Activated naive CD8-positive, alpha-beta T cell (primary cell): ENCODE measurements around the gene CDH23.

Source experiments
- H3K27ac Mint-ChIP-seq: one replicate; pipeline ENCODE4 v1.8.0; 2021; ENCODE audit warnings: mixed read lengths
- H3K27me3 Mint-ChIP-seq: one replicate; pipeline ENCODE4 v1.8.0; 2021; ENCODE audit warnings: mixed read lengths
- H3K36me3 Mint-ChIP-seq: one replicate; pipeline ENCODE4 v1.8.0; 2021; ENCODE audit warnings: mixed read lengths
- H3K4me1 Mint-ChIP-seq: one replicate; pipeline ENCODE4 v1.8.0; 2021; ENCODE audit warnings: low read depth, mixed read lengths
- H3K4me3 Mint-ChIP-seq: one replicate; pipeline ENCODE4 v1.8.0; 2021; ENCODE audit warnings: mild to moderate bottlenecking, mixed read lengths
- H3K9me3 Mint-ChIP-seq: one replicate; pipeline ENCODE4 v1.8.0; 2021; ENCODE audit warnings: low read depth, mixed read lengths

The CDH23 gene

DNA sequence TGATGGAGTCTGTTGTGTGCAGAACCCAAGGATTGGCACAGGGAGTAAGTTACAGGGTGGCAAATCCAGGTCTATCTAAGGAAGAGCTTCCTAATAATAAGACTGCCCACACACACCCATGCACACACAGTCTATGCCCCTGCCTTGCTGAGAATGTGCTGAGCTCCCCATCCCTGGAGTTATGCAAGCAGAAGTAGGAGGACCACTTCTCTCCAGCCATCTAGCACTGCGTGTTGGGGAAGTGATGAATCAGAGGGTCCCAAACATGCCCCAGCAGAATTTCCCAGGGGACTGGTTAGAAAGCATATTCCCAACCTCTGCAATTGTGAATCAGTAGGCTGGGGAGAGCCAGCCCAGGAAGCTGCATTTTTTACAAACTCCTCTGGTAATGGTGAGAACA, 117.2 kb downstream of the CDH23 start:
- no peaks in the 10 kb centered on the region for H3K27me3 Mint-ChIP-seq
- H3K36me3 Mint-ChIP-seq = no peaks in the 10 kb centered on the region
- H3K27ac Mint-ChIP-seq = no peak overlapping the region
- no peaks in the 10 kb centered on the region for H3K9me3 Mint-ChIP-seq
- H3K4me1 Mint-ChIP-seq = no peaks in the 10 kb centered on the region
- no peak overlapping the region for H3K4me3 Mint-ChIP-seq

DNA sequence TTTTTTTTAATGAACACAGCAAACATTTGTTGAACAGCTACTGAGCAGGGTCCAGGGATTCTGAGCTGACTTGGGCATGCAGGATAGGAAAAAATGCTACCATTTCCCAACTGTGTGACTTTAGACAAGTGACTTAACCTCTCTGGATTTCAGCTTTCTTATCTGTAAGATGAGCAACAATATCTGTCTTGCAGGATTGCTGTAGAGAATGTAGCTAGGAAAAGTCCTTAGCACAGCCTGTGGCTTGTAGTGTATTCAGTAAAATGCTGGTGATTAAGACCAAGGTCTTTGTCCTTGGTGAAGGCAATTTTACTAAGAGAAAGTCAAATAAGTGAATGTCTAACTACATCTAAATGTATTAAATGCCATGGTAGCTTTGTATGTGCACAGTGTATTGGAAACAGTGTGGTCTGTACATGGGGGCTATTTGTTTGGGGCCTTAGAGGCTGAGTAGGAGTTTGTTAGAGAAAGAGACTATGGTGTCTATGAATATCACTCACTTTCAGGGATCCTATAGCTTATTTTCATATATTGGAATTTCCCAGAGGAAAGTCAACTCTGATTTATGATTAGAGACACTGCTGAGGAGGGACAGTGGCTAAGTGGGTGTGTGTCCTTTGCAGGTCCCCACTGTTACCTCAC, 118.9 kb downstream of the CDH23 start:
- H3K27me3 Mint-ChIP-seq = no peaks in the 10 kb centered on the region
- no peaks in the 10 kb centered on the region for H3K4me1 Mint-ChIP-seq
- H3K27ac Mint-ChIP-seq = no peak overlapping the region
- no peaks in the 10 kb centered on the region for H3K9me3 Mint-ChIP-seq
- no peaks in the 10 kb centered on the region for H3K36me3 Mint-ChIP-seq
- H3K4me3 Mint-ChIP-seq = no peak overlapping the region

DNA sequence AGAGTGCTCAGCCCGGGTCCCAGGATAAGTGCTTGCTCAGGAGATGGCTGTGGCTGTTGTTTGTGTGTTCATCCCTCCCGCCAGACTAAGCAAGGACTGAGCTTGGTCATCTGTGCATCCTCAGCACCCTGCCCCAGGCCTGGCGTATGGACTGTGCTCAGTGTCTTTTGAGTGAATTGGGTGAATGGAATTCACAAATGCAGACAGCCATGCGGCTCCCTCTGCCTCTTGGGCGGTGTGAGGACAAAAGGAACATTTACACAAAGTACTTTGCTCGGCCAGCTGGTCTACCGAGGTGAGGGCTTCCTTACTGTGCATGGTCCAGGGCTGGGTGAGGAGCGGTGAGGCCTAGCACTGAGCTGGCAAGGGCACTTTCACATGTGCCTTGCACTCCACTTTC, 120.2 kb downstream of the CDH23 start:
- H3K4me1 Mint-ChIP-seq = no peaks in the 10 kb centered on the region

DNA sequence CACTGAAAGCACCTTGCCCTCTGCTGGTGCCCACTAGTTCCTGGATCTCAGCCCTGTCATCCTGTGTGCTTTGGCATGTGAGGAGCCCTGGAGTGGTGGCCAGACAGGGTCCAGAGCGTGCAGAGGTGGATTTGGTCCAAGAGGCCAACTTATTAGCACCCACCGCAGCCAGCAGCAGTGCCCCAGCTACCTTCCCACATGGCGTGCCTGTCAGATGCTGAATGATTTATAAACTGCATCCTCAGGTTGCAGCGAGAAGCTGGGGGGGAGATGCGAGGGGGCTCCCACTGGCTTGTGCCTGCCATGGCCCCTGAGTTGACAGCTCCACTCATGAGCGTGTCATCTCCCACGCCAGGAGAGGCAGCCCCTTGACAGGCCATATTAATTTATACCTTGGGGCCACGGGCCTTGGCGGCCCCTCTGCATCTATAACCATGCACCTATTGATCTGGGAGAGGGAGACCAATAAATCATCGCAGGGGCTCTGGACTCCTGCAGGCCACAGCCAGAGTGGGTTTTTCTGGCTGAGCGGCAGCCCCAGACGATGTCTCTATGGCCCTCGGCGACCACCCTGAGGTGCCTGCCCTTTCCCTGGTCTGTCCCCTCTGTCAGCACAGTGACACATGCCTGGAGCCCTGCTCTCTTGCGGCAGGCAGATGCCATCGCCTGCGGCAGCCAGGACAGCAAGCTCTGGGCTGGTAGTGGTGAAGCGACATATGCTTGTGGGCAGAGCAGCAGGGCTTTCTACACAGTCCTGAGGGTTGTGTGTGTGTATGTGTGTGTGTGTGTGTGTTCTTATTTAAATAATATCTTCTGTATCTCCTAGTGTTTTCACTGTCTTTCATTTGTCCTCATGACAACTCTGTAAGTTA, 120.8 kb downstream of the CDH23 start:
- H3K27me3 Mint-ChIP-seq = peaks cover 3% of the 10 kb centered on the region
- no peaks in the 10 kb centered on the region for H3K9me3 Mint-ChIP-seq
- no peak overlapping the region for H3K27ac Mint-ChIP-seq
- no peak overlapping the region for H3K4me3 Mint-ChIP-seq
- no peaks in the 10 kb centered on the region for H3K36me3 Mint-ChIP-seq
- H3K4me1 Mint-ChIP-seq = no peaks in the 10 kb centered on the region

More for the DNA sequence above, 120.2 kb downstream of the CDH23 start:
- no peaks in the 10 kb centered on the region for H3K9me3 Mint-ChIP-seq
- H3K27ac Mint-ChIP-seq = no peak overlapping the region
- no peaks in the 10 kb centered on the region for H3K36me3 Mint-ChIP-seq
- H3K27me3 Mint-ChIP-seq = peaks cover 3% of the 10 kb centered on the region
- no peak overlapping the region for H3K4me3 Mint-ChIP-seq

DNA sequence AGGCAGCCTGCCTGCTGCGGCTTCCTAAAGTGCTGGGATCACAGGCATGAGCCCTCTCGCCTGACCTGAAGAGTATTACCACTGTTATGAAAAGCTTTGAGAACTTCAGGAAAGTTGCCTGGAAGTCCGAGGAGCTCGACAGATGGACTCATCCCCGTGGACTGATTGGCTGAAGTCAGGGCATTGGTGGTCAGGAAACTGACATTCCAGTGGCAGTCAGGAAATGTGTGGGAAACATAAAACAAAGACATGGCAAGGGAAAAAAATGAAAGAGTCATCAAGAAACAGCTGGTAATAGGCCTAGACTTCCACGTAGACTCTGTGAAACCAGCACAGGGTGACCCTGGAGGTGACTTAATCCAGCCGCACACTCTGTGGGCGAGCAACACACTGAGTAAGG, 123.3 kb downstream of the CDH23 start:
- Mint-ChIP-seq H3K36me3 (no peaks in the 10 kb centered on the region), H3K27me3 (peaks cover 5% of the 10 kb centered on the region), H3K4me1 (no peaks in the 10 kb centered on the region), H3K27ac (no peak overlapping the region), H3K9me3 (no peaks in the 10 kb centered on the region), H3K4me3 (no peak overlapping the region)

DNA sequence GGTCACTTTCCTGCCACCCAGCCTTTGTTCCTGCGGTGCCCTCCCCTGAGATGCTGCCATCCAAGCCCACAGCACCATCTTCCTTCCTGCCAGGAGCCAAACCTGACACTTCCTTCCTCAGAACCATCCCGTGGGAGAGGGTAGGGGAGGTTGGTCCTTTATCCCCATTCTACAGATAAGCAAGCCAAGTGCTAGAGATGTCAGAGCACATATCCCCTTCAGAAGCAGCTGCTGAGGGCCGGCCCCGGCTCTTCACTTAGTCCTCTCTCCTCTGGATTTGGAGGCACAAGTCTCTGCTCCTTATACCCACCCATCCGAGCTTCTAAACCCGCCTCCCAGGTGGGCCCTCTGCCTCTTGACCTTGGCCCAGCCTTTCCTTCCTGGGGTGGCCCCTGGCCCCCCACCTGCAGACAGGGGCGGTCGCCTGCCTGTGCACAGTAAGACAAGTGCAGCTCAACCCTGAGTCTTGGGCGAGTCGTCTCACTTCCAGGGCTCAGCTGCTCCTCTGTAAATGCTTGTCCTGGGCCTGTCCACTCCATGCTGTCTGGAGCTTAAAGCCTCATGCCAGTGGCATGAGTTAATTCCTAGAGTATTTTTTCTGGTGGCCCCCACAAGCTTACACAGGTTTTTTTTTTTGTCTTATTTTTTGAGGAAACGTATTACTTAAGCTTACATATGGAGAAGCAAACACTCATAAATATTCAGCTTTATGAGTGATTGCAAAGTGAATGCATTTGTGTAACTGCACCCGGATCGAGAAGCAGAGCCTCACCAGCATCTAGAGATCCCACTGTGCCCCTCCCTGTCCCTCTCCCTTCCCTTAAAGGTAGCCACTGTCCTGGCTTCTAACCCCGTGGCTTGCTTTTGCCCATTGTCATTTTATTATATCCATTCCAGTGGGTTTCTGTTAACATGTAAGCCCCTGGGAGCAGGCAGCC, 125.1 kb downstream of the CDH23 start:
- no peak overlapping the region for H3K4me3 Mint-ChIP-seq
- H3K27ac Mint-ChIP-seq = no peak overlapping the region
- H3K36me3 Mint-ChIP-seq = no peaks in the 10 kb centered on the region
- H3K4me1 Mint-ChIP-seq = no peaks in the 10 kb centered on the region
- H3K27me3 Mint-ChIP-seq = peaks cover 5% of the 10 kb centered on the region
- H3K9me3 Mint-ChIP-seq = no peaks in the 10 kb centered on the region

DNA sequence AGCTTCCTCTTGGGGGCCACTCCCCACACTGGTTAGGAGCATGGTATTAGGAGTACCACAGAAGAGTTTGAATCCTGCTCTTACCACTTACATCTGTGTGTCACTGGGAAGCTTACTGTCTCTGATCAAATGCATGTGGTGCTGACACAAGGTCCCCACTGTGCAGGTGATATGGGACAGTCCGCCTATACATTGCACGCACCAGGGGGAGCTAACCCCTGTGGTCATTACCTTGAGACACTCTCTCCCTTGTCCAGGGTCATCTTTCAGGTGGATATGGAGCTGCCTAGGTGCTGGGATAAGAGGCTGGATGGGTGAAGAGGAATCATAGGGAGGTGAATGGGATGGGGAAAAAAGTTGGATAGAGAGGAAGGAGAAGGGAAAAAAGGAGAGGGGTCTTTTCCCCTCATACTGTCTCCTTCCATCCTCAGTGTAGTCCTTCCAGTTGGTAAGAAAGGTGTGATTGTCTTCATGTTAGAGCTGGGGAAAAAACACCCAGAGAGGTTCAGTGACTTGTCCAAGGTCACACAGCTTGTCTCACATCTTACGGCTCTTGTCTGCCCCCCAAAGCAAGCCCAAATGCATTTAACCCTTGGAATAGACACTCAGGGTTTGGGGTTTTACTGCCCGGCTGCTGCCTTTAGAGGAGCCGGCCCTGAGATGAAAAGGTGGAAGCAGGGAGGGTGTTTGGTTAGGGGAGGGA, 125.9 kb downstream of the CDH23 start:
- Mint-ChIP-seq H3K27me3 (peaks cover 5% of the 10 kb centered on the region), H3K4me3 (no peak overlapping the region)

DNA sequence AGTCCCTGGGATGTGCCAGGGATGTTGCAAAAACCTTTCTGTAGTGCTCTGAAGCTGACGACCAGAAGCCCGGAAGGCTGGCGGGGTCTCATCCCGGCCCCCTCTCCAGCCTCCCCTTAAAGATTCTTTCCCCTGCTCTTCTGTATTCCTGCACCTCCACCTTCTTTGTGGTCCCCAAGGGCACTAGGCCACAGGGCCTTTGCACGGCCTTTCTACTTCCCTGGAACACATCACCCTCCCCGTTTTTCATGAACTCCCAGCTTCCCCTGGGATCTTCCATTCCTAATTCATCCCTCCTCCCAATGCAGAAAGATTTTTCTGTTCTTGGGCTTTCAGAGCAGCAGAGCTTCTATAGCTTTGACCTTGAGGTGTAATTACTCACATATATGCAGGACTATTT, 127.0 kb downstream of the CDH23 start:
- no peaks in the 10 kb centered on the region for H3K4me1 Mint-ChIP-seq

More for the DNA sequence above, 125.9 kb downstream of the CDH23 start:
- Mint-ChIP-seq H3K36me3 (no peaks in the 10 kb centered on the region), H3K9me3 (no peaks in the 10 kb centered on the region), H3K27ac (no peak overlapping the region), H3K4me1 (no peaks in the 10 kb centered on the region)

DNA sequence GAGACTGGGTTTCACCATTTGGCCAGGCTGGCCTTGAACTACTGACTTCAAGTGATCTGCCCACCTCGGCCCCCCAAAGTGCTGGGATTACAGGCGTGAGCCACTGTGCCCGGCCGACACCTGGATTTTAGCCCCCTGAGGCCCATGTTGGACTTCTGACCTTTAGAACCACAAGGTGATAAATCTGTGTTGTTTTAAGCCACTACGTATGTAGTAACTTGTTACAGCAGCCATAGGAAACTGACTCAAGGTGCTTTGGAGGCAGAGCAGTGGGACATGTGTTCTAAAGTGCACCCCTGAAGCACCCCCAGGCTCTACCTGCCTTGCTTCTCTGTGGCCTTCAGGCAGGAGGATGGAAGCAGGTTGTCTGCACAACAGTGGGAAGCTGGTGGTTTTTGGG, 128.4 kb downstream of the CDH23 start:
- Mint-ChIP-seq H3K4me1 (no peaks in the 10 kb centered on the region), H3K27me3 (peaks cover 5% of the 10 kb centered on the region), H3K4me3 (no peak overlapping the region), H3K9me3 (no peaks in the 10 kb centered on the region), H3K27ac (no peak overlapping the region), H3K36me3 (no peaks in the 10 kb centered on the region)

More for the DNA sequence above, 127.0 kb downstream of the CDH23 start:
- H3K36me3 Mint-ChIP-seq = no peaks in the 10 kb centered on the region
- no peaks in the 10 kb centered on the region for H3K9me3 Mint-ChIP-seq
- peaks cover 5% of the 10 kb centered on the region for H3K27me3 Mint-ChIP-seq
- H3K4me3 Mint-ChIP-seq = no peak overlapping the region
- H3K27ac Mint-ChIP-seq = no peak overlapping the region

DNA sequence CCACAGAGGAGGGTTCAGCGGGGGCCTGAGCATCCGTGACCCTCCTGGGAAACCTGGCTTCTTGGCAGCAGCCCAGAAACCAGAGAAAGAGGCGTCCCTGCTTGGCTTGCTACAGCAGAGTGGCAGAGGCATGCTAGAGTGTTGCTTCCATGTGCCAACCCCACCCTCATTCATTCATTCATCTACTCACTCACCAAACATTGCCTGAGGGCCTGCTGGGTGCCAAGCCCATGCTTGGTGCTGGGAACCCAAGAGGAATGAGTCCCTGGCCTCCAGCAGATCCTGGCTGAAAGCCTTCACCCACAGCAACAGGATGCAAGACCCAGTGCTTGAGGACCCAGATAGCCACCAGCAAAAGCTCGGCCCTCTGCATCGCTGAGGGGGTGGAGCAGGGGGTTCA, 129.0 kb downstream of the CDH23 start:
- Mint-ChIP-seq H3K9me3 (no peaks in the 10 kb centered on the region), H3K36me3 (no peaks in the 10 kb centered on the region), H3K4me3 (no peak overlapping the region), H3K4me1 (no peaks in the 10 kb centered on the region), H3K27me3 (peaks cover 5% of the 10 kb centered on the region), H3K27ac (no peak overlapping the region)

DNA sequence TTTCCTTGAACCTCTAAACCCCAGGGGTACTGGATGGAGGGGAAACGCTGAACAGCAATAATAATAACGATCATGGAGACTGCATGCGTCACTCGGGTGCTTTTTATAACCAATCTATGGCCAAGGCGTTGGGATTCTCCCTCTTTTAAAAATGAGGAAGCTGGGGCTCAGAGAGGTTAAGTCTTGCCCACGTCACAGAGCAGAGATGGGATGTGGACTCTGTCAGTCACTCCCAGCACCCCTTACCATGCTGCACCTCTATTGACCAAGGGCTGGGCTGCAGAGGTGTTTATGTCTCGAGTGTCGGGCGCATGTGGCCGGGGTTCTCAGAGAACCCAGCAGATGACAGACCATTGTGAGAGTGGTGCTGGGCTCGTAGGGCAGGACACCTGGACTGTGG, 129.9 kb downstream of the CDH23 start:
- Mint-ChIP-seq H3K4me3 (no peak overlapping the region), H3K27ac (no peak overlapping the region), H3K9me3 (no peaks in the 10 kb centered on the region), H3K36me3 (no peaks in the 10 kb centered on the region), H3K27me3 (peaks cover 2% of the 10 kb centered on the region), H3K4me1 (peaks cover 5% of the 10 kb centered on the region)

DNA sequence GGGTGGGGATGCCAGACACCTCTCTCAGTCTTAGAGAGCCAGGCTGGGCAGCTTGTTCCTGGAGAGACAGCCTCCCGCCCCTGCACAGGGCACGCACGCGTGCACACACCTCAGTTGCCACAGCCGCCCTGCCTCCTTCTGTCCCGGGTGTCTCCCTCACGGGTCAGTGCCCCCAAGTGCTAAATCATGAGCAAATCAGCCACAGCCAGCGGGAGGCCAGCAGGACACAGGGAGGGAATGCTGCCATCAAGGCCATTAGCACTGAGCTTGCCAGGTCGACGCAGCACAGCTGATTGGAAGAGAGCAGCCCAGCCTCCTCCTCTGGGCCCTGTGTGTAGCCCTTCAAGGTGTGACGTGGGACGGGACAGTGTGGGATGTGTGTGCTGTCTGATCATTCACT, 130.4 kb downstream of the CDH23 start:
- Mint-ChIP-seq H3K4me3 (no peak overlapping the region), H3K9me3 (no peaks in the 10 kb centered on the region), H3K27ac (no peak overlapping the region), H3K36me3 (no peaks in the 10 kb centered on the region), H3K27me3 (peaks cover 2% of the 10 kb centered on the region), H3K4me1 (peaks cover 10% of the 10 kb centered on the region)

DNA sequence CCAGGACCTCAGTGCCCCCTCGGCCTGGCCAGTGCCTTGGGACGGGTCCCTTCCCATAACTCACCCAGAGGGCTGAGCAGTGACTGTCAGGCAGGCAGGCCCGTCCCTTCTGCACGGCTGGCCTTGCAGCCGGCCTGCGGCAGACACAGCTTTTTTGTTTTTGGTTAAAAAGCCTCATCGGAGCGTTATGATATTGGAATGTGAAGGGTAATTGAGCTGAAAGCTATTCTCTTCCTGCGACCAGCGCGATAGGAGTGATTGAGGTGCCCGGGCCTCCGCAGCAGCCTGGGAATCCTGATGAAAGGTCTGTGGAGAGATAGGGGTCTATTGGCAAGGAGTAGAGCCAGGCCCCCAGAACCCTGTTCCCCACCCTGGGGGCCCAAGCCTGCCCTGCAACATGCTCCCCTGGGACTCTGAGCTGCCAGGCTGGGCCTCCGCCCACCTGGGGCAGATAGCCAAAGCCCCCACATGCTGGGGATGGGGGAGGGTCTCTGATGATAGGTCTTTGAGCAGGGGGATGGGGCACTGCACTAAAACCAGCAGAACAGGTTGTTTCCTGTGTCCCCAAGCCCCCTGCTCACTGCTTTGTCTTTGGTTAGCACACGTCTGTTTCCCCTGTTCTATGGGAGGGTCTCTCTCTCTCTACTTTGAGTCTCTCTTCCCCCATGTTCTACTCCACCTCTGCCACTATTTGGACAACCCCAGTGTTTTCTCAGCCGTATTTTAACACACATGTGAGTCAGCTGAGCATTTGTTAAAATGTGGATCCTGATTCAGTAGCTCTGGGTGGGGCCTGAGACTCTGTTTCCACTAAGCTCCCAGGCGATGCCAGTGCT, 131.9 kb downstream of the CDH23 start:
- H3K4me3 Mint-ChIP-seq = no peak overlapping the region
- H3K36me3 Mint-ChIP-seq = no peaks in the 10 kb centered on the region

More for the DNA sequence above, 131.9 kb downstream of the CDH23 start:
- Mint-ChIP-seq H3K27ac (no peak overlapping the region), H3K9me3 (no peaks in the 10 kb centered on the region), H3K4me1 (peaks cover 13% of the 10 kb centered on the region), H3K27me3 (peaks cover 2% of the 10 kb centered on the region)
